ENCODE data around the gene MUC13.

Gene MUC13

DNA sequence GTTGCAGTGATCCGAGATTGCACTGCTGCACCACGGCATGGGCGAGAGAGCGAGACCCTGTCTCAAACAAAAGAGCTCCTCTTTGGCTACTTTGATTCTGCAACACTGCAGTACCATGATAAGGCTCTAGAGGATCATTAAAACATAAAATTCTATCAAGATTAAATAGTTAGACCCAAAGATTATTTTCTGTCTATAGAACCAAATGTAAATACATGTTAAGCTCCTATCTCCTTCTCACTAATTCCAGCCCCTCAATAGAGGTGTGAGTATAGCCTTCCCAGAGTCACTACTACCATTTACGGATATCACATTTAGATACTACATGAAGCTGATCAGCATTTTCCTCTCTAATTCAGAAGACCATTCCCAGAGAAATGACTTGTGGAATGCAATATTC, 4.3 kb upstream of the MUC13 start:
- no peak overlapping the region for H3K4me3 ChIP-seq (ENCODE audit: low read depth, low read length)
- TF ChIP-seq, protein P1, sequence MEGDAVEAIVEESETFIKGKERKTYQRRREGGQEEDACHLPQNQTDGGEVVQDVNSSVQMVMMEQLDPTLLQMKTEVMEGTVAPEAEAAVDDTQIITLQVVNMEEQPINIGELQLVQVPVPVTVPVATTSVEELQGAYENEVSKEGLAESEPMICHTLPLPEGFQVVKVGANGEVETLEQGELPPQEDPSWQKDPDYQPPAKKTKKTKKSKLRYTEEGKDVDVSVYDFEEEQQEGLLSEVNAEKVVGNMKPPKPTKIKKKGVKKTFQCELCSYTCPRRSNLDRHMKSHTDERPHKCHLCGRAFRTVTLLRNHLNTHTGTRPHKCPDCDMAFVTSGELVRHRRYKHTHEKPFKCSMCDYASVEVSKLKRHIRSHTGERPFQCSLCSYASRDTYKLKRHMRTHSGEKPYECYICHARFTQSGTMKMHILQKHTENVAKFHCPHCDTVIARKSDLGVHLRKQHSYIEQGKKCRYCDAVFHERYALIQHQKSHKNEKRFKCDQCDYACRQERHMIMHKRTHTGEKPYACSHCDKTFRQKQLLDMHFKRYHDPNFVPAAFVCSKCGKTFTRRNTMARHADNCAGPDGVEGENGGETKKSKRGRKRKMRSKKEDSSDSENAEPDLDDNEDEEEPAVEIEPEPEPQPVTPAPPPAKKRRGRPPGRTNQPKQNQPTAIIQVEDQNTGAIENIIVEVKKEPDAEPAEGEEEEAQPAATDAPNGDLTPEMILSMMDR (IDR thresholded peaks at IDR 0.05; ENCODE audit: control insufficient read depth, extremely low read depth, insufficient read depth): no peak
- no peak for DNase-seq (ENCODE audit: low read depth)

DNA sequence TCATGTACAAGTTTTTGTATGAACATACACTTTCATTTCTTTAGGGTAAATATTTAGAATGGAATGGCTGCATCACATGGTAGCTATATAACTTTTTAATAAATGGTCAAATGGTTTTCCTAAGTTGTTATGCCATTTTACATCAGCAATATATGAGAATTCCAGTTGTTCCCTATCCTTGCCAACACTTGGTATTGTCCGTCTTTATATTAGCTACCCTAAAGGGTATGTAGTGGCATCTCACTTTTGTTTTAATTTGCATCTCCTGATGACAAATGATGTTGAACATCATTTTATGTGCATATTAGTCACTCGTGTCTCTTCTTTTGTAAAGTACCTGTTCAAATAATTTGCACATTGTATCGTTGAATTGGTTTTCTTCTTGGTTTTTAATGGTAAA, 2.5 kb upstream of the MUC13 start:
- H3K4me3 ChIP-seq (ENCODE audit: low read depth, low read length): no peak overlapping the region
- TF ChIP-seq, protein P1 (IDR thresholded peaks at IDR 0.05; ENCODE audit: control insufficient read depth, extremely low read depth, insufficient read depth): no peak
- DNase-seq (ENCODE audit: low read depth): no peak

DNA sequence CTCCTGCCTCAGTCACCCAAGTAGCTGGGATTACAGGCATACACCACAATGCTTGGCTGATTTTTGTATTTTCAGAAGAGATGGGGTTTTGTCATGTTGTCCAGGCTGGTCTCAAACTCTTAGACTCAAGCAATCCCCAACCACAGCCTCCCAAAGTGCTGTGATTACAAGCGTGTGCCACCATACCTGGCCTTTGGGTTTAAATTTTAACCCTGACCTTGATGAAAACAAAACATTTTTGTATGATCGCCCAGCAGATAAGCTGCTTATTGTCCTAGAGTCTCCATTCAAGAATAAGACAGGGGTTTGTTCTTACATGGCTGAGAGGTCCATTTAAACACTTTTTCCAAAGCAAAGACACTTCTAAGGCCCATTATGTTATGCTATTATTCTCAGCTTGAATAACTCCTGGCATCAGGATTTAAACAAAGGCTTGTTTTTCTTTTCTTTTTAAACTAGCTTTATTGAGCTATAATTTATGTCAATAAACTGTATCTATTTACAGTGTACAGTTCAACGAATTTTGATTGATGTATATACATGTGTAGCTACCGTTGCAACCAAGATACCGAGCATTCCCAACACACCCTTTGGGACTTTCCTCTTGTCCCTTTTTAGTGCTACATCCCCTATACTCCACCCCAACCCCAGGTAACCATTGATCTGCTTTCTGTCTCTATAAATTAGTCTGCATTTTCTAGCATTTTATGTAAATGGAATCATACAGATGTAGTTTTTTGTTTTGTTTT, 1.4 kb upstream of the MUC13 start:
- DNase-seq (ENCODE audit: low read depth): no peak
- H3K4me3 ChIP-seq (ENCODE audit: low read depth, low read length): no peak overlapping the region
- TF ChIP-seq, protein P1 (IDR thresholded peaks at IDR 0.05; ENCODE audit: control insufficient read depth, extremely low read depth, insufficient read depth): no peak

DNA sequence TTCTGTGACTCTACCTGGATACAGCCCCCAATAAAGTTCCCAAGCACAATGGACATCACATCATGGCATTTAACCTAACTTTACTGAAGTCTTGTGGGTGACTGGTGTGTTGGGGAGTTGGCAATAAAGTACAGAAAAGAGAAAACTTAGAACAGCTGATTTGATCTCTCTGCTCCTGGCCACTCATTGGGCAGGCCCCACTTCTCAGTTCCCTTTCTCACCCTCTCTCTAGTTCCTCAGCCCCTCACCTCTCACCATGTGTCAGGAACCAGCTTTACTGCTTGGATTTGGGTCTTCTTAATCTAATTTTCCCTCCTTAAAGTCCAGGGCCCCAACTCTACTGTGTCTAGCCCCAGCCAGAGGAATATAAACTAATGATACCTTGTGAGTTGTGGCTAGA, 713 bp upstream of the MUC13 start:
- H3K4me3 ChIP-seq (ENCODE audit: low read depth, low read length): no peak overlapping the region
- TF ChIP-seq, protein P1 (IDR thresholded peaks at IDR 0.05; ENCODE audit: control insufficient read depth, extremely low read depth, insufficient read depth): no peak
- DNase-seq (ENCODE audit: low read depth): no peak

DNA sequence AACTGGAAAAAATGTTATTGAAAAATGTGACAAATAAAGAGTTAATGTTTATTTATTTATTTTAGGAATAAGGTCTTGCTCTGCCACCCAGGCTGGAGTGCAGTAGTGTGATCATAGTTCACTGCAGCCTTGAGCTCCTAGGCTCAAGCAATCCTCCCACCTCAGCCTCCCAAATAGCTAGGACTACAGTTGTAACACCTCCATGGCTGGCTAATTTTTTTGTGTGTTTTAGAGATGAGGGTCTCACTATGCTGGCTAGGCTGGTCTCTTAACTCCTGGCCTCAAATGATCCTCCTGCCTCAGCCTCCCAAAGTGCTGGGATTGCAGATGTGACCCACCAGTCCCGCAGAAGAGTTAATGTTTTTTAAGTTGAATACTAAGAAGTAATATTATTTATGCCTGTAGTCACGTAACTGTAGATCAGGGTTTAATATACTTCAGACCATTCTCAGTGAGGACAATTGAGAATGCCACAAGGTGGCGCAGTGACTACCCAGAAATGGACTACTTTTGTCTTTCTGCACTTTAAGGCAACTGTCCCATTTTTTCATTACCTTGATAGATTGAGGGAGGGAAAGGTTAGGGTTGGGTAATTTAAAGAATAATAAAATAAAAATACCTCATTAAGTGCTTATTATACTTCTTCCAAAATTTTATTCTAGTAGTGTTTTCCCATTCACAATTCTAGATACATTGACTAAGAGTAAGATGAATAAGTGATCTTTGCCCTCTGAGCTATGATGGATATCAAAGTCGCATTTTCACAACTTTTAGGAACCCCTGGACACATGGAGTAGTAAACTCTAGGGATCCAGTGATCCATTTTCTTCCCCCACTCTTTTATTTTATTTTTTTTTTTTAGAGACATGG, 6.0 kb downstream of the MUC13 start:
- DNase-seq (ENCODE audit: low read depth): peak; percentile 37
- TF ChIP-seq, protein P1 (IDR thresholded peaks at IDR 0.05; ENCODE audit: control insufficient read depth, extremely low read depth, insufficient read depth): peak; percentile 79
- H3K4me3 ChIP-seq (ENCODE audit: low read depth, low read length): no peak overlapping the region

DNA sequence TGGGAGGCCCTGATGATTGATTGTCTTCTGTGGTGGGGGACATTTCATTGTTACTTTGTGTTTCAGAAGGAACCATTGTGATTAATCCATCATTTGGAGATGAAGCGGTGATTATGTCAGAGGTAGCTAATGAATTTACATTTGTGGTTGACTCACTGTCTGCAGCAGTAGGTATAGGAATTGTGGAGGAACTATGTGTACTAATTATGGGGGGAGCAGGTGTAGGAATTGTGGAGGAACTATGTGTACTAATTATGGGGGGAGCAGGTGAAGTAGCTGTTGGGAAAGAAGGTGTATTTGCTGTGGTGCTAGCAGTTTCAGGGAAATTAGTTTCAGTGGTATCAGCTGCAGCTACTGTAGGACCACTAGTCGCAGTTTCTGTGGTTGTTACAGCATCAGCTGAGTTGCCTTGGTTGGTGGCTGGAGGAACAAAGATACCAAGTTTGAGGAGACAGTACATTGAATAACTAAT, 6.9 kb downstream of the MUC13 start:
- no peak for DNase-seq (ENCODE audit: low read depth)
- no peak overlapping the region for H3K4me3 ChIP-seq (ENCODE audit: low read depth, low read length)
- TF ChIP-seq, protein P1 (IDR thresholded peaks at IDR 0.05; ENCODE audit: control insufficient read depth, extremely low read depth, insufficient read depth): no peak
